BLaER1 (cell line): ENCODE results near the gene GABRB3.

Experiments used
- H3K27ac ChIP-seq: shearing (Covaris generic); formaldehyde crosslinking; 2 replicates; pipeline ENCODE4 v1.8.1; 2022
- H3K27me3 ChIP-seq: shearing (Covaris generic); formaldehyde crosslinking; 2 replicates; pipeline ENCODE4 v1.8.1; 2022
- H3K36me3 ChIP-seq: shearing (Covaris generic); formaldehyde crosslinking; 2 replicates; pipeline ENCODE4 v1.8.1; 2022
- H3K4me1 ChIP-seq: shearing (Covaris generic); formaldehyde crosslinking; 2 replicates; pipeline ENCODE4 v1.8.1; 2022
- H3K4me2 ChIP-seq: shearing (Covaris generic); formaldehyde crosslinking; 2 replicates; pipeline ENCODE4 v1.8.1; 2022
- H3K4me3 ChIP-seq: shearing (Covaris generic); formaldehyde crosslinking; 2 replicates; pipeline ENCODE4 v1.8.1; 2022
- H3K9ac ChIP-seq: shearing (Covaris generic); formaldehyde crosslinking; 2 replicates; pipeline ENCODE4 v1.8.1; 2022
- H3K9me3 ChIP-seq: shearing (Covaris generic); formaldehyde crosslinking; 2 replicates; pipeline ENCODE4 v1.8.1; 2022
- H4K20me1 ChIP-seq: shearing (Covaris generic); formaldehyde crosslinking; 2 replicates; pipeline ENCODE4 v1.8.1; 2022
- Cebpa-rat ChIP-seq: shearing (Covaris generic); IDR thresholded peaks from 2 replicates; pipeline ENCODE4 v1.8.1; 2022

GABRB3 gene

DNA sequence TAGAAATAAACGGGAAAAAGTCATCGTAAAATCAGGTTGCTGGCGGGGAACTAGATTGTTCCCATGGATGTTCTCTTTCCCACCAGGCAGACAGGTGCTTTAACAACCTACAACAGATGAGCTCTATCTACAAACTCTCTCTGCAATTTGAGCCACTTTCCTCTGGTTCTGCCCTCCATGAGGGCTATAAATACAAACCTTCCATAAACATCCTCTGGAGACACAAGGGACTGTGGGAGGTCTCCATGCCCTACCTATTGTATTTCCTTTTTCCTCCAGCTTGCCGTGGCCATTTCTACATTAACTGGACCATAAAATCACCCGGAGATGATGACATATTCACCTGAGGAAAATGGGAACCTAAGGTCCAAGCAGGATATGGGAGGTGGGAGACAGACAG is 151.1 kb downstream of the GABRB3 start:
- Histone ChIP-seq H3K36me3 (no peaks in the 10 kb centered on the region), H3K4me2 (no peak overlapping the region), H3K27ac (no peak overlapping the region), H3K9ac (no peak overlapping the region), H3K9me3 (peaks cover 5% of the 10 kb centered on the region), H3K4me3 (no peak overlapping the region), H3K27me3 (peaks cover 4% of the 10 kb centered on the region; the same call in 1 of the 2 replicates), H4K20me1 (no peaks in the 10 kb centered on the region), H3K4me1 (peaks cover 12% of the 10 kb centered on the region)
- no peak for TF ChIP-seq Cebpa-rat

GRCh38 chr15:26620528-26621458 is 152.1 kb downstream of the GABRB3 start:
- H3K4me1 ChIP-seq: peaks cover 12% of the 10 kb centered on the region
- H3K27ac ChIP-seq: no peak overlapping the region
- no peaks in the 10 kb centered on the region for H3K9me3 ChIP-seq
- no peaks in the 10 kb centered on the region for H3K36me3 ChIP-seq
- no peak for TF ChIP-seq Cebpa-rat
- H4K20me1 ChIP-seq: no peaks in the 10 kb centered on the region
- H3K4me3 ChIP-seq: no peak overlapping the region
- H3K27me3 ChIP-seq: peaks cover 4% of the 10 kb centered on the region; the same call in 1 of the 2 replicates
- no peak overlapping the region for H3K4me2 ChIP-seq
- no peak overlapping the region for H3K9ac ChIP-seq

GRCh38 chr15:26615927-26616302 is 157.0 kb downstream of the GABRB3 start:
- no peak for TF ChIP-seq Cebpa-rat
- Histone ChIP-seq H3K4me2 (no peak overlapping the region), H3K4me3 (no peak overlapping the region), H3K9ac (no peak overlapping the region), H3K36me3 (no peaks in the 10 kb centered on the region), H4K20me1 (no peaks in the 10 kb centered on the region), H3K27ac (no peak overlapping the region), H3K4me1 (no peaks in the 10 kb centered on the region), H3K27me3 (no peaks in the 10 kb centered on the region), H3K9me3 (no peaks in the 10 kb centered on the region)

GRCh38 chr15:26615188-26615926 is 157.5 kb downstream of the GABRB3 start:
- Histone ChIP-seq H3K27ac (no peak overlapping the region), H3K4me2 (no peak overlapping the region), H3K9me3 (peaks cover 3% of the 10 kb centered on the region; the same call in 1 of the 2 replicates), H3K4me1 (no peaks in the 10 kb centered on the region), H3K36me3 (no peaks in the 10 kb centered on the region), H3K9ac (no peak overlapping the region), H4K20me1 (no peaks in the 10 kb centered on the region), H3K4me3 (no peak overlapping the region), H3K27me3 (no peaks in the 10 kb centered on the region)
- TF ChIP-seq Cebpa-rat: no peak

DNA sequence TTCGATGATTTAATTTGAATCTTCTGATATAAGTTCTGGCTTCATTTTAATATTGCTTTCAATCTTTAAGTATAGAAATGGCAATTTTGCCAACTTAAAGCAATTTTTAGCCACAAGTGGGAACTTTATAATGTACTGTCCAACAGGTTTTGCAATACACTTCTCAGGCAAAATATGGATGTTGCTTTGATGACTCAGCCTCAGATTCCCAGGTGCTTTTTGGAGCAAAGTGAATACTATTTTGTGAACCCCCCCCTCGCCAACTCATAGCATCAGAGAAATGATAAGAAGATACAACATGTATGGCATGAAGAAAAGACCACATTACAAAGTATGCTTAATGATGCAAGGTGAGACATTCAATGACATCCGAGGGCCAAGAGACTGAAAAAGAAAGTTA is 158.1 kb downstream of the GABRB3 start:
- no peak overlapping the region for H3K27ac ChIP-seq
- no peak for TF ChIP-seq Cebpa-rat
- no peaks in the 10 kb centered on the region for H3K4me1 ChIP-seq

GRCh38 chr15:26598704-26599103 is 174.2 kb downstream of the GABRB3 start:
- H3K9ac ChIP-seq: no peak overlapping the region
- TF ChIP-seq Cebpa-rat: no peak
- H4K20me1 ChIP-seq: no peaks in the 10 kb centered on the region
- H3K9me3 ChIP-seq: peaks cover 15% of the 10 kb centered on the region
- no peaks in the 10 kb centered on the region for H3K27me3 ChIP-seq
- H3K4me3 ChIP-seq: no peak overlapping the region
- H3K4me1 ChIP-seq: no peaks in the 10 kb centered on the region
- H3K27ac ChIP-seq: no peak overlapping the region
- H3K4me2 ChIP-seq: no peak overlapping the region
- no peaks in the 10 kb centered on the region for H3K36me3 ChIP-seq

More for the DNA sequence above, 158.1 kb downstream of the GABRB3 start:
- H3K4me2 ChIP-seq: no peak overlapping the region
- H3K9me3 ChIP-seq: peaks cover 9% of the 10 kb centered on the region; the same call in 1 of the 2 replicates
- no peaks in the 10 kb centered on the region for H3K36me3 ChIP-seq
- H3K4me3 ChIP-seq: no peak overlapping the region
- H4K20me1 ChIP-seq: no peaks in the 10 kb centered on the region
- no peaks in the 10 kb centered on the region for H3K27me3 ChIP-seq
- no peak overlapping the region for H3K9ac ChIP-seq

DNA sequence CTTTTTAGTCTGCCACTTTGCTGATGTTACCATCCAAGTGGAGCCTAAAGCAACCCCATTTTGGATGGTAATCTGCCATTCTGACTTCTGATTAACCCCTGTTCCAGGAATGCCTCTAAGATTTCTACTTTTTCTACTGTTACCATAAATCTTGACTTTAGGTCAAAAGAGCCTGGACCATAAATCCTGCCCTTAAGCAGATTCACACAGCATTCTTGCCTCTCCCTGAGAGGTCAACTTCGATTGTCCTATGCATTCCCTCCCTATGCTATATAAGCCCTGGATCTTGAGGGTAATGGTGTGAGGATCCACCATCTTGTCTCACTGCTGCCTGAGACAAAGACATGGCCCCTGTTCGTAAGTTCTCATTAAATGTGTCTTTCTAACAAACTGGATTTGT is 177.3 kb downstream of the GABRB3 start:
- H3K9ac ChIP-seq: no peak overlapping the region
- H3K4me2 ChIP-seq: no peak overlapping the region
- no peak for TF ChIP-seq Cebpa-rat
- no peaks in the 10 kb centered on the region for H3K4me1 ChIP-seq
- H3K4me3 ChIP-seq: no peak overlapping the region
- H3K36me3 ChIP-seq: no peaks in the 10 kb centered on the region
- no peaks in the 10 kb centered on the region for H4K20me1 ChIP-seq
- no peak overlapping the region for H3K27ac ChIP-seq
- no peaks in the 10 kb centered on the region for H3K27me3 ChIP-seq
- peaks cover 10% of the 10 kb centered on the region for H3K9me3 ChIP-seq

GRCh38 chr15:26590676-26591075 is 182.2 kb downstream of the GABRB3 start:
- no peaks in the 10 kb centered on the region for H3K4me1 ChIP-seq
- H3K4me2 ChIP-seq: no peak overlapping the region
- no peaks in the 10 kb centered on the region for H3K9me3 ChIP-seq
- H3K36me3 ChIP-seq: no peaks in the 10 kb centered on the region
- H3K9ac ChIP-seq: no peak overlapping the region
- H3K27ac ChIP-seq: no peak overlapping the region
- no peak overlapping the region for H3K4me3 ChIP-seq
- no peaks in the 10 kb centered on the region for H3K27me3 ChIP-seq
- H4K20me1 ChIP-seq: no peaks in the 10 kb centered on the region
- no peak for TF ChIP-seq Cebpa-rat

- Histone ChIP-seq H3K36me3 (no peaks in the 10 kb centered on the region), H3K9me3 (no peaks in the 10 kb centered on the region), H3K4me2 (no peak overlapping the region), H3K4me1 (no peaks in the 10 kb centered on the region), H3K9ac (no peak overlapping the region), H3K4me3 (no peak overlapping the region), H3K27ac (no peak overlapping the region), H4K20me1 (no peaks in the 10 kb centered on the region), H3K27me3 (no peaks in the 10 kb centered on the region)
- no peak for TF ChIP-seq Cebpa-rat
These were observed 190.0 kb downstream of the GABRB3 start for GRCh38 chr15:26582840-26583239.

- Histone ChIP-seq H4K20me1 (no peaks in the 10 kb centered on the region), H3K27ac (no peak overlapping the region), H3K9ac (no peak overlapping the region), H3K9me3 (no peaks in the 10 kb centered on the region), H3K4me3 (no peak overlapping the region), H3K27me3 (no peaks in the 10 kb centered on the region), H3K36me3 (no peaks in the 10 kb centered on the region), H3K4me2 (no peak overlapping the region), H3K4me1 (no peaks in the 10 kb centered on the region)
- TF ChIP-seq Cebpa-rat: no peak
These were observed 191.9 kb downstream of the GABRB3 start for GRCh38 chr15:26580943-26581342.
